Fibroblast of lung (primary cell): ENCODE results near the gene ANKH. TPM values are rescaled to one million over a fixed set of nuclear protein-coding genes. Genes with fewer than 3 reads are reported as not detected.
"Not testable (repeated sequence)": the region's sequence is repeated elsewhere in the genome, so short reads cannot be mapped to it uniquely, and the experiment has no call there.

Experiments
- DNase-seq, 2 donors: peaks; one replicate each; pipeline versions ENCODE4 v3.0.0 to v3.0.0-alpha.2; 2010; ENCODE audit warnings: low read depth in 2 of 2
- H2AFZ ChIP-seq: 2 replicates; pipeline ENCODE4 v1.5.1; 2012; ENCODE audit warnings: low read length, control low read depth, inconsistent platforms
- H3K27ac ChIP-seq: 2 replicates; pipeline ENCODE4 v1.5.1; 2011; ENCODE audit warnings: low read length, control low read depth; ENCODE audit not compliant: insufficient read depth
- H3K27me3 ChIP-seq: 2 replicates; pipeline ENCODE4 v1.5.1; 2011; ENCODE audit warnings: mild to moderate bottlenecking, low read length; ENCODE audit not compliant: control insufficient read depth, insufficient read depth
- H3K36me3 ChIP-seq: 2 replicates; pipeline ENCODE4 v1.5.1; 2011; ENCODE audit warnings: low read length; ENCODE audit not compliant: control insufficient read depth, insufficient read depth
- H3K4me1 ChIP-seq: 2 replicates; pipeline ENCODE4 v1.5.1; 2011; ENCODE audit warnings: low read length; ENCODE audit not compliant: control insufficient read depth, insufficient read depth; ENCODE audit errors: extremely low read depth
- H3K4me2 ChIP-seq: 2 replicates; pipeline ENCODE4 v1.5.1; 2011; ENCODE audit warnings: low read length, control low read depth; ENCODE audit not compliant: insufficient read depth; ENCODE audit errors: extremely low read depth
- H3K4me3 ChIP-seq, 4 experiments: fragments of 200-600 bp in 1 of 4; sonication (generic) in 1 of 4; replicated peaks in 1 of 4; 2 replicates each; pipeline ENCODE4 v1.5.1; 2011 to 2016; ENCODE audit warnings: low read length in 4 of 4, low read depth in 3 of 4, mild to moderate bottlenecking in 3 of 4, control low read depth in 2 of 4, inconsistent platforms in 1 of 4, mixed read lengths in 1 of 4; ENCODE audit not compliant: insufficient read depth in 1 of 4; ENCODE audit errors: control extremely low read depth in 1 of 4
- H3K79me2 ChIP-seq: 2 replicates; pipeline ENCODE4 v1.5.1; 2012; ENCODE audit warnings: mild to moderate bottlenecking, low read length, inconsistent platforms; ENCODE audit not compliant: control insufficient read depth, insufficient read depth
- H3K9ac ChIP-seq: 2 replicates; pipeline ENCODE4 v1.5.1; 2011; ENCODE audit warnings: mild to moderate bottlenecking, low read length, control low read depth; ENCODE audit not compliant: insufficient read depth
- H3K9me3 ChIP-seq: 2 replicates; pipeline ENCODE4 v1.5.1; 2012; ENCODE audit warnings: low read depth, low read length; ENCODE audit not compliant: control insufficient read depth, insufficient read depth
- H4K20me1 ChIP-seq: 2 replicates; pipeline ENCODE4 v1.5.1; 2011; ENCODE audit warnings: low read length; ENCODE audit not compliant: control insufficient read depth, insufficient read depth; ENCODE audit errors: extremely low read depth
- CTCF ChIP-seq, 2 donors: IDR thresholded peaks in 1 of 2; conservative IDR thresholded peaks in 1 of 2; 1 replicate in 1 of 2; 2 replicates in 1 of 2; pipeline ENCODE4 v1.5.1; 2011 to 2012; ENCODE audit warnings: low read length in 2 of 2, control low read depth in 1 of 2, inconsistent platforms in 1 of 2, low read depth in 1 of 2, mild to moderate bottlenecking in 1 of 2
- EZH2 ChIP-seq: IDR thresholded peaks from 2 replicates; pipeline ENCODE4 v1.5.1; 2012; ENCODE audit warnings: low read length, control low read depth, mild to moderate bottlenecking; ENCODE audit errors: missing control alignments
- polyA plus RNA-seq, 2 donors: library from polyadenylated mRNA; depleted of rRNA in 1 of 2; stranded (reverse) in 1 of 2; unstranded in 1 of 2; fragments of >200 nt; gene quantifications; 2 replicates each; pipeline ENCODE4 v1.2.1, GENCODE V29; 2011 to 2012; ENCODE audit warnings: missing spikeins in 1 of 2
- total RNA-seq: library from RNA; depleted of rRNA; stranded (reverse); fragments of >200 nt; gene quantifications from 2 replicates; pipeline ENCODE4 v1.2.1, GENCODE V29; 2014

The ANKH gene
- total and polyA plus RNA-seq, 2 donors (not counting 1 experiment from before 2014, with no cell fraction given) = 5.8 to 10.9 TPM

- H3K36me3 ChIP-seq = no peaks in the 10 kb centered on the region
- TF ChIP-seq CTCF (conservative IDR thresholded peaks at IDR 0.05 in 1 of 2, IDR thresholded peaks at IDR 0.05 in 1 of 2; ENCODE audit: low read depth in 1 of 2, low read length in 2 of 2) (no peak), EZH2 (no peak)
- no peak overlapping the region for H2AFZ ChIP-seq
- H3K79me2 ChIP-seq = no peaks in the 10 kb centered on the region
- DNase-seq = no peak
- H3K4me1 ChIP-seq = peaks cover 2% of the 10 kb centered on the region
- H3K4me3 ChIP-seq = no peak overlapping the region
- no peaks in the 10 kb centered on the region for H3K27me3 ChIP-seq
- no peak overlapping the region for H3K4me2 ChIP-seq
- no peaks in the 10 kb centered on the region for H3K9me3 ChIP-seq
- no peaks in the 10 kb centered on the region for H4K20me1 ChIP-seq
- H3K27ac ChIP-seq = no peak overlapping the region
- H3K9ac ChIP-seq = no peak overlapping the region
These were observed 47.1 kb downstream of the ANKH start for GRCh38 chr5:14824499-14824898.

GRCh38 chr5:14821100-14821845 lies 50.3 kb downstream of the ANKH start:
- TF ChIP-seq CTCF (conservative IDR thresholded peaks at IDR 0.05 in 1 of 2, IDR thresholded peaks at IDR 0.05 in 1 of 2; ENCODE audit: low read depth in 1 of 2, low read length in 2 of 2) = no peak
- TF ChIP-seq EZH2 = no peak
- peak overlapping the region; percentile 10 for H2AFZ ChIP-seq
- H3K9ac ChIP-seq = no peak overlapping the region
- H4K20me1 ChIP-seq = no peaks in the 10 kb centered on the region
- no peak overlapping the region for H3K4me3 ChIP-seq
- no peaks in the 10 kb centered on the region for H3K36me3 ChIP-seq
- H3K79me2 ChIP-seq = no peaks in the 10 kb centered on the region
- peaks cover 6% of the 10 kb centered on the region for H3K4me1 ChIP-seq
- H3K27ac ChIP-seq = no peak overlapping the region
- no peak for DNase-seq
- no peaks in the 10 kb centered on the region for H3K27me3 ChIP-seq
- H3K9me3 ChIP-seq = no peaks in the 10 kb centered on the region
- H3K4me2 ChIP-seq = no peak overlapping the region

- Histone ChIP-seq H3K27ac (no peak overlapping the region), H3K27me3 (no peaks in the 10 kb centered on the region), H2AFZ (no peak overlapping the region), H3K9me3 (no peaks in the 10 kb centered on the region), H3K36me3 (no peaks in the 10 kb centered on the region), H3K4me3 (no peak overlapping the region), H3K9ac (no peak overlapping the region), H3K4me2 (no peak overlapping the region), H4K20me1 (no peaks in the 10 kb centered on the region), H3K4me1 (peaks cover 6% of the 10 kb centered on the region), H3K79me2 (no peaks in the 10 kb centered on the region)
- DNase-seq = no peak
- TF ChIP-seq CTCF (conservative IDR thresholded peaks at IDR 0.05 in 1 of 2, IDR thresholded peaks at IDR 0.05 in 1 of 2; ENCODE audit: low read depth in 1 of 2, low read length in 2 of 2) (no peak), EZH2 (no peak)
These were observed 52.4 kb downstream of the ANKH start for GRCh38 chr5:14818931-14819790.

- not testable (repeated sequence) for H3K27me3 ChIP-seq, H3K9me3 ChIP-seq, H3K9ac ChIP-seq, H3K4me1 ChIP-seq, H4K20me1 ChIP-seq, H3K36me3 ChIP-seq, H3K4me3 ChIP-seq, H3K4me2 ChIP-seq, DNase-seq, H2AFZ ChIP-seq, H3K79me2 ChIP-seq
- peak overlapping the region; percentile 61 for H3K27ac ChIP-seq
These were observed 53.8 kb downstream of the ANKH start for GRCh38 chr5:14817762-14818136.
